Suprapubic skin (tissue), 4 donors: ENCODE results near the gene LRRN2. TPM values are rescaled to one million over a fixed set of nuclear protein-coding genes. Genes with fewer than 3 reads are reported as not detected.

Experiments
- DNase-seq, 2 donors: peaks; one replicate each; pipeline ENCODE4 v3.0.0-alpha.2; 2019; ENCODE audit warnings: low spot score in 2 of 2
- H3K27ac ChIP-seq: fragments of 200-600 bp; sonication (generic); one replicate; pipeline ENCODE4 v1.5.1; 2019
- H3K27me3 ChIP-seq: fragments of 200-600 bp; sonication (generic); one replicate; pipeline ENCODE4 v1.5.1; 2019
- H3K36me3 ChIP-seq: fragments of 200-600 bp; sonication (generic); one replicate; pipeline ENCODE4 v1.5.1; 2019
- H3K4me1 ChIP-seq: fragments of 200-600 bp; sonication (generic); one replicate; pipeline ENCODE4 v1.5.1; 2019
- H3K4me3 ChIP-seq: fragments of 200-600 bp; sonication (generic); one replicate; pipeline ENCODE4 v1.5.1; 2019; ENCODE audit warnings: mild to moderate bottlenecking
- H3K9me3 ChIP-seq: fragments of 200-600 bp; sonication (generic); one replicate; pipeline ENCODE4 v1.5.1; 2019
- EP300 ChIP-seq: sonication (generic); formaldehyde crosslinking; IDR thresholded peaks from one replicate; pipeline ENCODE4 v1.6.1; 2017; ENCODE audit warnings: antibody characterized with exemption
- POLR2A ChIP-seq, 2 donors: fragments of 450-650 bp; IDR thresholded peaks; one replicate each; pipeline ENCODE4 v1.6.1; 2017; ENCODE audit warnings: antibody characterized with exemption in 2 of 2, mild to moderate bottlenecking in 2 of 2, moderate library complexity in 2 of 2
- POLR2AphosphoS5 ChIP-seq, 3 donors: sonication (generic); formaldehyde crosslinking; IDR thresholded peaks; one replicate each; pipeline ENCODE4 v1.6.1; 2017; ENCODE audit warnings: antibody characterized with exemption in 3 of 3
- whole genome bisulfite sequencing: methylation state at CpG from one replicate; pipeline ENCODE4 v1.1.5; 2018; 5-methylcytosine and 5-hydroxymethylcytosine counted together
- total RNA-seq, 4 donors: library from RNA; depleted of rRNA; stranded (reverse); fragments of >200 nt; gene quantifications; one replicate each; pipeline ENCODE4 v1.1.0, GENCODE V29; 2016
- TF ChIP-seq, protein P1 (sequence below), 2 donors: fragments of 200-600 bp in 1 of 2; fragments of 450-650 bp in 1 of 2; sonication (generic) in 1 of 2; IDR thresholded peaks; one replicate each; pipeline ENCODE4 v1.5.1; 2016 to 2019; ENCODE audit warnings: antibody characterized with exemption in 2 of 2, mild to moderate bottlenecking in 1 of 2, moderate library complexity in 1 of 2

Gene LRRN2
- total RNA-seq, 4 donors from 2014 or later: 0.19 to 0.85 (median 0.27) TPM

DNA sequence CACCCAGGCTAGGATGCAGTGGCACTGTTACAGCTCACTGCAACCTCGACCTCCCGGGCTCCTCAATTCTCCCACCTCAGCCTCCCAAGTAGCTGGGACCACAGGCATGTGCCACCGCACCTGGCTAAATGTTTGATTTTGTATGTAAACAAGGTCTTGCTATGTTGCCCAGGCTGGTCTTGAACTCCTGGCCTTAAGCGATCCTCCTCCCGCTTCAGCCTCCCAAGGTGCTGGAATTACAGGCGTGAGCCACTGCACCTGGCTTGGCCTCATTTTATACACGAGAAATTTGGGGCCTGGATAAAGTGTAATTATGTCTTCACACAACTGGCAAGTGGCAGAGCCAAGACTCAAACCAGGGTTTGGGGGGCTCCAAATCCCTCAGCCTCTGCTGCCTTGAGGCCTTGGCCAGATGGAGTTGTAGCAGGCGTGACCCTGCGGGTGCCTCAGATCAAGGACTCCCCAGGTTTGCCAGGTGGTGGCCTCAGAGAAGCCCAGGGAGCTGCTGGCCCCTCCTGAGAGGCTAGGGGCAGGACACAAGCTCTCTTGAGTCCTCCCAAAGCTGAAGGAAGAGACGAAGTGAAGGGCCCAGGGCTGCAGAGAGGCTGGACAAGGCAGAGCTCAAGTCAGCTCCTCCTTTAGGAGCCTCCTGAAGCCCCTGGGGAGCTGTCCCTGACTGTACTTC, 107.6 kb downstream of the LRRN2 start:
- Histone ChIP-seq H3K27me3 (no peaks in the 10 kb centered on the region), H3K36me3 (peaks cover 3% of the 10 kb centered on the region), H3K4me1 (peaks cover 21% of the 10 kb centered on the region), H3K4me3 (no peak overlapping the region), H3K27ac (no peak overlapping the region), H3K9me3 (no peaks in the 10 kb centered on the region)
- 99% methylated on average over 7 of the region's 10 CpGs for WGBS
- DNase-seq: no peak
- TF ChIP-seq POLR2A (IDR thresholded peaks at IDR 0.05) (no peak), EP300 (no peak), POLR2AphosphoS5 (IDR thresholded peaks at IDR 0.05) (no peak)
- TF ChIP-seq, protein P1, sequence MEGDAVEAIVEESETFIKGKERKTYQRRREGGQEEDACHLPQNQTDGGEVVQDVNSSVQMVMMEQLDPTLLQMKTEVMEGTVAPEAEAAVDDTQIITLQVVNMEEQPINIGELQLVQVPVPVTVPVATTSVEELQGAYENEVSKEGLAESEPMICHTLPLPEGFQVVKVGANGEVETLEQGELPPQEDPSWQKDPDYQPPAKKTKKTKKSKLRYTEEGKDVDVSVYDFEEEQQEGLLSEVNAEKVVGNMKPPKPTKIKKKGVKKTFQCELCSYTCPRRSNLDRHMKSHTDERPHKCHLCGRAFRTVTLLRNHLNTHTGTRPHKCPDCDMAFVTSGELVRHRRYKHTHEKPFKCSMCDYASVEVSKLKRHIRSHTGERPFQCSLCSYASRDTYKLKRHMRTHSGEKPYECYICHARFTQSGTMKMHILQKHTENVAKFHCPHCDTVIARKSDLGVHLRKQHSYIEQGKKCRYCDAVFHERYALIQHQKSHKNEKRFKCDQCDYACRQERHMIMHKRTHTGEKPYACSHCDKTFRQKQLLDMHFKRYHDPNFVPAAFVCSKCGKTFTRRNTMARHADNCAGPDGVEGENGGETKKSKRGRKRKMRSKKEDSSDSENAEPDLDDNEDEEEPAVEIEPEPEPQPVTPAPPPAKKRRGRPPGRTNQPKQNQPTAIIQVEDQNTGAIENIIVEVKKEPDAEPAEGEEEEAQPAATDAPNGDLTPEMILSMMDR (IDR thresholded peaks at IDR 0.05): no peak

DNA sequence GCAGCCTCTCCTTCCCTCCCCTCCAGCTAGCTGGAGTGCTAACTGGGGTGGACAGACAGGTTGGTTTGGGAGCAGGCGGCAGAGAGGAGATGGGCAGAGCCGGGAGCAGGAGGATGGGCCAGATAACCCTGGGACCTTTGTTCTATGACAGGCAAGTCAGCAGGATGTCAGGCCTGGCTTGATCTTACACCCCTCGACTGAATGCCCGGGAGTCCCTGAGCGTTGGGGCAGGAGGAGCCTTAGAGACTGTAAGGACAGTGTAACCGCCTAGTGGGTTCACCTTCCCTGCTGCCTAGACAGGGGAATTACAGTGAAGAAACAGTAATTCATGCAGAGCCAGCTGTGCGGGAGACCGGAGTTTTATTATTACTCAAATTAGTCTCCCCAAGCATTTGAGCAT, 109.1 kb downstream of the LRRN2 start:
- no peak for TF ChIP-seq EP300
- TF ChIP-seq, protein P1 (IDR thresholded peaks at IDR 0.05): no peak
- TF ChIP-seq POLR2A (IDR thresholded peaks at IDR 0.05): no peak
- TF ChIP-seq POLR2AphosphoS5 (IDR thresholded peaks at IDR 0.05): no peak
- Histone ChIP-seq H3K4me1 (peaks cover 25% of the 10 kb centered on the region), H3K36me3 (peaks cover 3% of the 10 kb centered on the region), H3K27me3 (no peaks in the 10 kb centered on the region), H3K27ac (no peak overlapping the region), H3K4me3 (no peak overlapping the region), H3K9me3 (no peaks in the 10 kb centered on the region)
- no peak for DNase-seq
- WGBS: 92% methylated on average over 8 of the region's 8 CpGs

DNA sequence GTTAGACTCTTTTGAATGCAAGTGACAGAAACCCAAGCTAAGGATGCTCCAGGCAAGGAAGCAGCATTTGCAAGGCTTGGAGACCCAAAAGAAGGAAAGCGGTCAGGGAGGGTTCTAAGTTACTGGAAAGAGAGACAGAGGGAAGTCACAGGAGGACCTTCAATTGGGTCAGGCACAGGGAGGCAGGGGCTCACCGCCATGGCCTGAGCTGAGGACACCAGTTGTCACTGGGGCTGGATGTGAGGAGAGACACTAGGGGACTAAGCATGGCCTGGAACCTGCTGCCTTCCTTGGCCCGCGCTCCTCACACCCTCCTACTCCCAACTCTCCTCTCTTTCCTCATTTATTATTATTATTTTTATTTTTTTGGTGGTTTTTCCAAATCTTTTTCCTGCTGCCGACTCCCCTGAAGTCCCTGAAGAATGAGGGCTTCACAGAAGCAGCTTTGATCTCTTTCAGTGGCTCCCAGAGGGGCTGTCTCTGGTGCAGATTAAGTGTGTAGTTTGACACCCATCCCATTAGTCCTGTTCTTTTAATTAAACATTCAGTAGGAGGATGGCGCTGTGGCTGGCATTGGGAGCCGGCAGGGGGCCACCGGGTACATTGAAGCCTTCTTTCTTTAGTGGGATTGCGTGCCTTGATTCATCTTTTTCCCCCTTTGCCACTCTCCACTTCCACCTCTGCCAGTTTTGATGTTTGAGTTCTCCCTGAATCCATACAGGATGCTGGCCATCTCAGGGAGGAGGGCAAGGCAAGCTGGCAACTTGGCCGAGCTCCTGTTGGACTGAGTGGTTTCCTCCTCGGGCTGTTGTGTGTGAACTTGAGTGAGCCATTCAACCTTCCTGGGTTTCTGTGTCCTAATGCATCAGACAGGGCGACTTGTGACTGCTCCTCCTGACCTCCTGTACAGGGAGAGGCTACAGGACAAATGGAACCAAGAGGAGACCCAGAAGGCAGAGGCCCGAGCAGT, 110.0 kb downstream of the LRRN2 start:
- Histone ChIP-seq H3K4me1 (peaks cover 25% of the 10 kb centered on the region), H3K27me3 (no peaks in the 10 kb centered on the region), H3K36me3 (peaks cover 3% of the 10 kb centered on the region), H3K4me3 (no peak overlapping the region), H3K9me3 (no peaks in the 10 kb centered on the region), H3K27ac (no peak overlapping the region)
- DNase-seq: no peak
- WGBS: 80% methylated on average over 13 of the region's 13 CpGs
- TF ChIP-seq, protein P1 (IDR thresholded peaks at IDR 0.05): no peak
- TF ChIP-seq POLR2A (IDR thresholded peaks at IDR 0.05) (no peak), EP300 (no peak), POLR2AphosphoS5 (IDR thresholded peaks at IDR 0.05) (no peak)

DNA sequence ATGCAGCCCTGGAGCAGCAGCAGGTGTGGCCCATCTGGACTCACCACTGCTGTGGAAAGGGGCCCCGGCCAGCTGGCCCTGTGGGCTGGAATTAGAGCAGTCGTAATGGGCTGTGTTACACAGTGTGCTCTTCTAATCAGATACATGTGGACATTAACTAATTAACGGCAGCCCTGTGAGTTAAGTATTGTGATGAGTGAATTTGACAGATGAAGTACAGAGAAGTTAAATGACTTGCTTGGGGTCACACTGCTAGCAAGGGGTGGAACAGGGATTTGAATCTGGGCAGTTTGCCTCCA, 110.7 kb downstream of the LRRN2 start:
- H3K27ac ChIP-seq: no peak overlapping the region
- H3K4me1 ChIP-seq: peaks cover 25% of the 10 kb centered on the region
- no peak overlapping the region for H3K4me3 ChIP-seq
- WGBS: 72% methylated on average over 3 of the region's 3 CpGs
- no peaks in the 10 kb centered on the region for H3K27me3 ChIP-seq
- H3K9me3 ChIP-seq: no peaks in the 10 kb centered on the region
- DNase-seq: no peak
- TF ChIP-seq POLR2A (IDR thresholded peaks at IDR 0.05): no peak
- TF ChIP-seq, protein P1 (IDR thresholded peaks at IDR 0.05): no peak
- TF ChIP-seq EP300: no peak
- no peak for TF ChIP-seq POLR2AphosphoS5 (IDR thresholded peaks at IDR 0.05)
- peaks cover 3% of the 10 kb centered on the region for H3K36me3 ChIP-seq
